PC-9 (cell line): ENCODE results near the gene MLC1.

ENCODE experiments used
- EZH2 ChIP-seq: fragments of 200-600 bp; sonication (generic); IDR thresholded peaks from 2 replicates; pipeline ENCODE4 v1.8.0; 2017; ENCODE audit warnings: antibody characterized with exemption, low read depth
- TF ChIP-seq, protein P1 (sequence below): fragments of 200-600 bp; sonication (generic); conservative IDR thresholded peaks from 2 replicates; pipeline ENCODE4 v1.6.1; 2017; ENCODE audit warnings: mixed run types, antibody characterized with exemption, mild to moderate bottlenecking, moderate library complexity

DNA sequence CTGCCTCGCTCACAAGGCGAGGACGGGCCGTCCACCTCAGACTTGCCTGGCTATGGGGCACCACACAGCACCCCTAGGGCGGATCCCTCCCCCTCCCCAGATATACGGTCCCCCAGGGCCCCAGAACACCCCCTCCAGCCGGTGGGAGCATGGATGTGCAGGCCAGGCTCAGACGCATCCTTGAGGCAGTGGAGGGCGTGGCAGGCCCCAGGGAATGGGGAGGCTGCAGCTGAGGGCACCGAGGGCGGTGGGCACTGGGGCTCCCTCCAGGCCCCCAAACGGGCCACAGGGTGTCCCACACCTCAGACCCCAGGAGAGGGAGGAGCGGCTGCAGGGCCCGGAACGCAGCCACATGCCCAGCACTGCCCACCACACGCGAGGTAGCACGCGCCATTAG is 39.2 kb downstream of the MLC1 start:
- TF ChIP-seq EZH2 = no peak
- TF ChIP-seq, protein P1, sequence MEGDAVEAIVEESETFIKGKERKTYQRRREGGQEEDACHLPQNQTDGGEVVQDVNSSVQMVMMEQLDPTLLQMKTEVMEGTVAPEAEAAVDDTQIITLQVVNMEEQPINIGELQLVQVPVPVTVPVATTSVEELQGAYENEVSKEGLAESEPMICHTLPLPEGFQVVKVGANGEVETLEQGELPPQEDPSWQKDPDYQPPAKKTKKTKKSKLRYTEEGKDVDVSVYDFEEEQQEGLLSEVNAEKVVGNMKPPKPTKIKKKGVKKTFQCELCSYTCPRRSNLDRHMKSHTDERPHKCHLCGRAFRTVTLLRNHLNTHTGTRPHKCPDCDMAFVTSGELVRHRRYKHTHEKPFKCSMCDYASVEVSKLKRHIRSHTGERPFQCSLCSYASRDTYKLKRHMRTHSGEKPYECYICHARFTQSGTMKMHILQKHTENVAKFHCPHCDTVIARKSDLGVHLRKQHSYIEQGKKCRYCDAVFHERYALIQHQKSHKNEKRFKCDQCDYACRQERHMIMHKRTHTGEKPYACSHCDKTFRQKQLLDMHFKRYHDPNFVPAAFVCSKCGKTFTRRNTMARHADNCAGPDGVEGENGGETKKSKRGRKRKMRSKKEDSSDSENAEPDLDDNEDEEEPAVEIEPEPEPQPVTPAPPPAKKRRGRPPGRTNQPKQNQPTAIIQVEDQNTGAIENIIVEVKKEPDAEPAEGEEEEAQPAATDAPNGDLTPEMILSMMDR = no peak
